ENCODE data around the gene SYNGR3.
A peak's percentile ranks its signal among the peaks of the same experiment; 100 is the strongest.

Gene SYNGR3

GRCh38 chr16:1968146-1968953, 21.4 kb upstream of the SYNGR3 start:
- Histone ChIP-seq H3K27me3 (ENCODE audit: insufficient read depth, poor library complexity, severe bottlenecking) (no peaks in the 10 kb centered on the region), H3K9me3 (ENCODE audit: severe bottlenecking) (no peaks in the 10 kb centered on the region), H3K4me1 (ENCODE audit: insufficient read depth, poor library complexity, severe bottlenecking) (no peaks in the 10 kb centered on the region), H3K27ac (ENCODE audit: poor library complexity, severe bottlenecking) (no peak overlapping the region), H3K36me3 (ENCODE audit: low read depth) (peaks cover 16% of the 10 kb centered on the region), H3K4me3 (ENCODE audit: severe bottlenecking) (no peak overlapping the region)
- ATAC-seq (ENCODE audit: low read depth), result no peak
- DNase-seq (ENCODE audit: low spot score), result no peak
- TF ChIP-seq CTCF (IDR thresholded peaks at IDR 0.05; ENCODE audit: poor library complexity, severe bottlenecking), result no peak

GRCh38 chr16:1971796-1972489, 17.8 kb upstream of the SYNGR3 start, which contains the start of gene TBL3:
TSS of gene TBL3 (plus strand) at chr16:1972053. CDS start at chr16:1972165, 112 bp downstream.
- Histone ChIP-seq H3K4me1 (ENCODE audit: insufficient read depth, poor library complexity, severe bottlenecking) (no peaks in the 10 kb centered on the region), H3K9me3 (ENCODE audit: severe bottlenecking) (no peaks in the 10 kb centered on the region), H3K27me3 (ENCODE audit: insufficient read depth, poor library complexity, severe bottlenecking) (no peaks in the 10 kb centered on the region), H3K36me3 (ENCODE audit: low read depth) (peaks cover 19% of the 10 kb centered on the region; the same call in 1 of the 2 replicates), H3K27ac (ENCODE audit: poor library complexity, severe bottlenecking) (peak within 1 kb of the TSS; percentile 71), H3K4me3 (ENCODE audit: severe bottlenecking) (peak within 1 kb of the TSS; percentile 93)
- no peak for TF ChIP-seq CTCF (IDR thresholded peaks at IDR 0.05; ENCODE audit: poor library complexity, severe bottlenecking)
- DNase-seq (ENCODE audit: low spot score) (peak; percentile 94), ATAC-seq (ENCODE audit: low read depth) (peak; percentile 87)

- ATAC-seq (ENCODE audit: low read depth) (peak; percentile 23; the same call in 2 of the 3 replicates), DNase-seq (ENCODE audit: low spot score) (no peak)
- H3K36me3 ChIP-seq (ENCODE audit: low read depth), result peaks cover 21% of the 10 kb centered on the region; the same call in 1 of the 2 replicates
- H3K27me3 ChIP-seq (ENCODE audit: insufficient read depth, poor library complexity, severe bottlenecking), result no peaks in the 10 kb centered on the region
- no peaks in the 10 kb centered on the region for H3K9me3 ChIP-seq (ENCODE audit: severe bottlenecking)
- TF ChIP-seq CTCF (IDR thresholded peaks at IDR 0.05; ENCODE audit: poor library complexity, severe bottlenecking), result no peak
- peak overlapping the region; percentile 71 for H3K27ac ChIP-seq (ENCODE audit: poor library complexity, severe bottlenecking)
- H3K4me1 ChIP-seq (ENCODE audit: insufficient read depth, poor library complexity, severe bottlenecking), result no peaks in the 10 kb centered on the region
- peak overlapping the region; percentile 93 for H3K4me3 ChIP-seq (ENCODE audit: severe bottlenecking)
Observed at GRCh38 chr16:1972490-1972877, 17.3 kb upstream of the SYNGR3 start.

- no peak for ATAC-seq (ENCODE audit: low read depth)
- H3K4me1 ChIP-seq (ENCODE audit: insufficient read depth, poor library complexity, severe bottlenecking), result no peaks in the 10 kb centered on the region
- TF ChIP-seq CTCF (IDR thresholded peaks at IDR 0.05; ENCODE audit: poor library complexity, severe bottlenecking), result no peak
- peaks cover 28% of the 10 kb centered on the region for H3K36me3 ChIP-seq (ENCODE audit: low read depth)
- no peak for DNase-seq (ENCODE audit: low spot score)
- H3K4me3 ChIP-seq (ENCODE audit: severe bottlenecking), result no peak overlapping the region
- H3K27ac ChIP-seq (ENCODE audit: poor library complexity, severe bottlenecking), result no peak overlapping the region
- no peaks in the 10 kb centered on the region for H3K27me3 ChIP-seq (ENCODE audit: insufficient read depth, poor library complexity, severe bottlenecking)
- H3K9me3 ChIP-seq (ENCODE audit: severe bottlenecking), result no peaks in the 10 kb centered on the region
Observed at GRCh38 chr16:1973461-1974156, 16.2 kb upstream of the SYNGR3 start.

Measured in RWPE2 (cell line).